GM12801 (cell line): Measurements from ENCODE around the gene ANKRD29.

Experiments used
- TF ChIP-seq, protein P1 (sequence below): IDR thresholded peaks from one replicate; pipeline ENCODE4 v1.5.1; 2011; ENCODE audit warnings: control low read depth; ENCODE audit not compliant: insufficient read length; ENCODE audit errors: extremely low read depth

Gene ANKRD29

DNA sequence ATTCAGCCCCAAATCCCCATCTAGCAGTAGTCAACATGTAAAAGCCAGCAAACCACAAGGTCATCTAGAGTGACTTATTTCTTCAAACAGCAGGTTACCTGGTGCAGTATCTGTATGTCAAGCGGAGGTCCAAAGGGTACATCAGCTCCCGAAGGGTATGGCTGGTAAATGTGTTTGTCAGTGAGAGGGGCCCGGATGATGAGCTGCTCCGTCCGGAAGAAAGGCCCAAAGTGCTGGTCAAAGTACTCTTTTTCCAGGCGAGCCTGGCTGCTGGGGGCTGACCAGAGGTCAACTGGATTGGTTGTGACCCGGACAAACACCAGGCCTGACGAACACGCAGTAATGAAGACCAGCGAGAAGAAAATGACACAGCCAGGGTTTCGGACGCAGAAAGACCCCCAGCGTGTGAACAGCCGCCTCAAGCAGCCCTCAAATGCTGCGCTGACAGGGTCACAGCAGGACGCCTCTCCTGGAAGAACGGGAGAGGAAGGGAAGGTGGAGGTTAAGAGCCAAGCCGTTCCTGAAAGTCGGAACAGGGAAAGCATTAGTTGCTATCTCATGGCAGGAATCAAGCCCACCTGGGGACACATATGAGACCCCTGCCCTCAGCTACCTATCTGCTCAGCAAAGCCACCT is 106.4 kb downstream of the ANKRD29 start:
- TF ChIP-seq, protein P1, sequence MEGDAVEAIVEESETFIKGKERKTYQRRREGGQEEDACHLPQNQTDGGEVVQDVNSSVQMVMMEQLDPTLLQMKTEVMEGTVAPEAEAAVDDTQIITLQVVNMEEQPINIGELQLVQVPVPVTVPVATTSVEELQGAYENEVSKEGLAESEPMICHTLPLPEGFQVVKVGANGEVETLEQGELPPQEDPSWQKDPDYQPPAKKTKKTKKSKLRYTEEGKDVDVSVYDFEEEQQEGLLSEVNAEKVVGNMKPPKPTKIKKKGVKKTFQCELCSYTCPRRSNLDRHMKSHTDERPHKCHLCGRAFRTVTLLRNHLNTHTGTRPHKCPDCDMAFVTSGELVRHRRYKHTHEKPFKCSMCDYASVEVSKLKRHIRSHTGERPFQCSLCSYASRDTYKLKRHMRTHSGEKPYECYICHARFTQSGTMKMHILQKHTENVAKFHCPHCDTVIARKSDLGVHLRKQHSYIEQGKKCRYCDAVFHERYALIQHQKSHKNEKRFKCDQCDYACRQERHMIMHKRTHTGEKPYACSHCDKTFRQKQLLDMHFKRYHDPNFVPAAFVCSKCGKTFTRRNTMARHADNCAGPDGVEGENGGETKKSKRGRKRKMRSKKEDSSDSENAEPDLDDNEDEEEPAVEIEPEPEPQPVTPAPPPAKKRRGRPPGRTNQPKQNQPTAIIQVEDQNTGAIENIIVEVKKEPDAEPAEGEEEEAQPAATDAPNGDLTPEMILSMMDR: no peak

DNA sequence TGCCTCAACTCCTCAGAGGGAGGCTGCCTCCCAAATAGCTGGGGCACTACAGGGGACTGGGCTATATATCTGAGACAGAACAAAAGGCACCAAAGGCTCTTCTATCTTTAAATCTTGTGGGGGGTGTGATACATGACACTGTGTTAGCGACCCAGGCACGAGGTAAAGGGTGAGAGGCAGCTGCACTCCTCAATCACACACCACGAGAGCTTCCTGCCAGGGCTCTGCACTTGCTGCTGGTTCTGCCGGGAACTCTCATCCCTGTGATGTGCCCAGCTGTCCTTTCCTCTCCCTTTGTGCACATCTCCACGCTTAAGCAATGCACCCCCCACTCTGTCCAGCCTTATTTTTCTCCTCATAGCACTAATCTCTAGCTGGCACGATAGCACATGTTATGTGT is 108.8 kb downstream of the ANKRD29 start:
- TF ChIP-seq, protein P1: no peak

DNA sequence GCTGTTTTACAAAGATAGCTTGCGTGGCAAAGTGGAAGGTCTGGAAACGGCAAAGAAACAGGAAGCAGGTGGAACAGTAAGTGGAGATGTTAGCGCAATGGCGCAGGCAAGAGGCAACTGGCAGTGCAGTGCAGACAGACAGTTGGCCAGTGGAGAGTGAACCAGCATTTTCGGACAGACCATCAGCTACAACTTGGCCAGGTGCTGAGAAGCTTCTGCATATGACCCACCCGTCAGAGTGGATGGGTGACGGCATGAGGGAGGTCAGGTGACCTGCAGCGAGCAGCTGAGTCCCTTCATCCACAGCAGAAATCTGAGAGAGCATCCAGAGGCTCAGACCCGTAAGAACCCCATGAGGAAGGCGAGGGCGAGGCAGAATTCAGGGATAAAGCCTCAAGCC is 110.2 kb downstream of the ANKRD29 start:
- TF ChIP-seq, protein P1: no peak

DNA sequence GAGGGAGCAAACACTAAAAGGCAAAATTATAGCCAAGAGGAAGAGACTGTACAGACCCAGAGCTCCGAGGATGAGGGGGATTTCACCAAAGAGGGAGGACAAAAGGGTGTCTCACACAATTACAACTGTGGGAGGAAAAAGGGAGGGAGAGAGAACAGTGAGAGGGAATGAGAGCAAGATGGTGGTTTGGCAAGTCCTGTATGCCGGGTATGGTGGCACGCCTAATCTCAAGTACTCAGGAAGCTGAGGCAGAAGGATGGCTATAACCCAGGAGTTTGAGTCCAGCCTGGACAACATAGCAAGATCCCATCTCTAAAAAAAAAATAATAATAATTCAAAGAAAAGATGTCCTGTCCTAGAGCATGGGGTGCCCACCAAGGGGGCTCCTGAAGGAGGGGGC is 110.7 kb downstream of the ANKRD29 start:
- TF ChIP-seq, protein P1: no peak

DNA sequence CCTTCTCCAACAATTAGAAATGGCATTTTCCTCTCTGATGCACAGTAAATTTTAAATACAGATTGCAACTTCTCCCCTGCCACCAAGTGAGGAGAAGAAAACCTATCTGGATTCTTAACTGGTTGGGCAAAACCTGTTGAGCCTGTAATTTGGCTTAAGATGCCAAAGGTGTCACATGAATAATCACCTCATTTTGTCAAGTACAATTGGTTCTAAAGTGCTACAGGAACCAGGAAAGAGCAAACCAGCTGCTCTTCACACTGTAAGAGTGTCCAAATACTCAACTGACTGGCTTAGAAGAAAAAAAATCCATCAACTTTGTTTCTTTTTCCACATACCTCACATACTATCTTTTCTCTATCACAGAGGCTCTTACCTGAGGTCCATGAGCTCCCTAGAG is 111.8 kb downstream of the ANKRD29 start:
- TF ChIP-seq, protein P1: no peak
